HG03442 (cell line): ENCODE data around the gene LRRC9.

Source experiments
- ATAC-seq: cut with Tn5 transposase; IDR thresholded peaks from one replicate; pipeline ENCODE4 v1.9.1; 2021; ENCODE audit warnings: mild to moderate bottlenecking, moderate library complexity; ENCODE audit not compliant: unreplicated experiment

LRRC9 gene

DNA sequence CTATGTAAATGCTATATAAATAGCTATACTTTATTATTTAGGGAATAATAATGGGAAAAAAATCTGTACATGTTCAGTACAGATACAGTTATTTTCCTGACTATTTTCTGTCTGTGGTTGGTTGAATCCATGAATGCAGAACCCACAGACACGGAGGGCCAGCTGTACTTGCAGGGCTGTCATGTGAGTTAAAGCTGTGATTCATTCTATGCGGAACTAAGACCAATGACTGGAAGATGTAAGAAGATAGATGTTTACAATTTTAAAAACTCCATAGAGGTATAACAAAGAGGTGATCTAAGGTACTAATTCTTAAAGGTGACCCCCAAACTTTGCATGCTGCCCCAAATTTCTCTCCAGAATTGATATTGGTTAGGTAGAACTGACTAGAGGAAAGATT lies 186.4 kb downstream of the LRRC9 start:
- no peak for ATAC-seq

DNA sequence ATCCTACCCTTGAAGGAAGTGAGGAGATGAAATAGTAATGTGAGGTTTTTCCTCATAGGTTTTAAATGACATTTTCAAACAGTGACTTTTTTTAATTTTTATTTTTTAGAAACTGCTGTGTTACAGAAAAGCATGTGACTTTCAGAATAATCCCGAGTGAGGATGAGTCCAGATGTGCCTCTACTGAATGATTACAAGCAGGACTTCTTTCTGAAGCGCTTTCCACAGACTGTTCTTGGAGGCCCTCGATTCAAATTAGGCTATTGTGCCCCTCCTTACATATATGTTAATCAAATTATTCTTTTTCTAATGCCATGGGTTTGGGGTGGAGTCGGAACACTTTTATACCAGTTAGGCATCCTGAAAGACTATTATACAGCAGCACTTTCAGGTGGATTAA lies 187.5 kb downstream of the LRRC9 start:
- ATAC-seq, result no peak

DNA sequence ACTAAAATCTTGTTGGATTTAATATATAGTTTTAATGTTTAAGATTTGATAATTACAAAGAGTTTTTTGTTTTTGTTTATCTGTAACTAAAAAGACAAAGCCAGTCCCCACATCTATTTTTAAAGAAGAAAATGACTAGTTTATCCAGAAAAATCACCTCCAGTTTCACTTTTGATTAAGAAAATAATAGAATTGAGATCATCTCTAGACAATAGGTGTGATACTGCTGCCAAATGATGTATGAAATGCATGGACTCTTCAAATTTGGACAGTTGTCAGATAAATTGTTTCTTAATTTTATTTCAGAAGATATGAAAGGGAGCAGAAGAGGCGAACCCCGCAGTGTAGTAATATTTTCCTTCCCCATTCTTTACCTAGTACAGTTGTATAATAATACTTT lies 191.8 kb downstream of the LRRC9 start:
- peak; percentile 52 for ATAC-seq
